ENCODE results near the gene SEPTIN5.
"Not testable (repeated sequence)": the region's sequence is repeated elsewhere in the genome, so short reads cannot be mapped to it uniquely, and the experiment has no call there.

SEPTIN5 gene

GRCh38 chr22:19680287-19680881 lies 33.9 kb upstream of the SEPTIN5 start:
- in situ Hi-C loops (cut with MboI; ENCODE audit: low sequenced_read_pairs) = no loop called here

- in situ Hi-C loops (cut with MboI; ENCODE audit: low sequenced_read_pairs) = no loop called here
Measured at GRCh38 chr22:19680911-19681862, 33.1 kb upstream of the SEPTIN5 start.

DNA sequence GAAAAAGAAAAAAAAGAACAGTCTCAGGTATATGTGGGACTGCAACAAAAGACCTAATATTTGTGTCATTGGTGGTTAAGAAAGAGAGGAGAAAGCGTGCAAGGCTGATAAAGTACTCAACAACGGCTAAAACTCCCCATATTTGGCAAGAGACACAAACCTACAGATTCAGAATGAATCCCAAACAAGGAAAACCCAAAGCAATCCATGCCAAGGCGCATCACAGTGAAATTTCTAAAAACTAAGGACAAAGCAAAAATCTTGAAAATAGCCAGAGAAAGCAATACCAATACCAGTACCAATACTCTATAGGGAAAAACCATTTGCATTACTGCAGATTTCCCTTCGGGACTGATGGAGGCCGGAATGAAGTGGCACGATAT lies 32.4 kb upstream of the SEPTIN5 start:
- in situ Hi-C loops (cut with MboI; ENCODE audit: low sequenced_read_pairs) = no loop called here

- in situ Hi-C loops (cut with MboI; ENCODE audit: low sequenced_read_pairs) = no loop called here
Measured at GRCh38 chr22:19686946-19687345, 27.4 kb upstream of the SEPTIN5 start.

DNA sequence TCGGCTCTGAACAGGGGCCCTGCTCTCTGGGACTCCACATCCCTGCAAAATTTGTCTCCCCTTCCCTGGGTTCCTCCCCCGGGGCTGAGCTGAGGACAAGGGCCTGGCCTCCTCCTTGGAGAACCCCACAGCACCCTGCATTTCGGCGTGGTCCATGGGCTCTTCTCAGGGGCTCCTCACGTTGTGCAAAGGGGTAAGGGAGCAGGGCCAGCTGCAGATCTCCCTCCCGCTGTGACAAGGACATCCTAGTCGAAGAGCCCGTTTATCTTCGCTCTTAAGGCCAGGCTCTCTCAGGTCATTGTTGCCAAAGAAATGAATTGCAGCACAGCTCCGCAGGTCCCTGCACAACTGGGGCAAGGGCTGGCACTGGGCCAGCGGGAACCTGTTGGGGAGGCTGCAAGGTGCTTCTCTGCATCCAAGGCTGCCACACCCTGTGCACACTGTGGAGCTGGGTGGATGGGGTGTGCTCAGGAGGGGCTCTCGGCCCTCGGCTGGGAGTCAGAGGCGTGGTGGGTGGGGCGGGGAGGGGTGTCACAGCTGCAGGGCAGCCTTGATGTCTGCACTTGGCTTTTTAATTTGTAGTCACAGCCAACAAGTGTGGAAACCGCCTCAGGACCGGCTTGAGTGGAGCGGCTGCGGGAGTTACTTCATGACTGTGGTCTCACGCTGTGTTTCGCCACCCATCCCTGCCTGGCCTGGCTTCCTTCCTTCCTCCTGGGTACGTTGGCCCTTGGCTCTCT lies 26.6 kb upstream of the SEPTIN5 start:
- in situ Hi-C loops (cut with MboI; ENCODE audit: low sequenced_read_pairs) = no loop called here

- in situ Hi-C loops (cut with MboI; ENCODE audit: low sequenced_read_pairs) = no loop called here
Measured at GRCh38 chr22:19688301-19689290, 25.7 kb upstream of the SEPTIN5 start.

DNA sequence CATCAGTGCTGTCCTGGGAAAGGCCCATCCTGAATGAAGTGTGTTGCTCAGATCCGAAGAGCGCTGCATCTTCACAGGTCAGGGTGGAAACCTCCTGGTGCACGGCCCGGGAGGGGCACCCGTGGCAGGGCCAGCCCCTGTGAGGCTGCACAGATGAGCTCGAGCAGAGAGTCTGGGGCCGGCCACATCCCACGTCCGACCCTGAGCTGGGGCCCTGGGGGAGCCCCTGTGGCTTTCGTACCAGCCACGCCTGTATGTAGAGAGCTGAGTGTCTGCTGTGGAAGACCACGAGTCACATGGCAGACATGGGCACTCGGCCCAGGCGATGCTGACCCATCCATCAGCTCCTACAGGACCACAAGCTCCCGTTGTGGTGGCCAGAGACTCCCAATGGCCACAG lies 24.9 kb upstream of the SEPTIN5 start:
- in situ Hi-C loops (cut with MboI; ENCODE audit: low sequenced_read_pairs) = no loop called here

- in situ Hi-C loops (cut with MboI; ENCODE audit: low sequenced_read_pairs) = no loop called here
Measured at GRCh38 chr22:19691007-19691720, 23.1 kb upstream of the SEPTIN5 start.

GRCh38 chr22:19691721-19692341 lies 22.5 kb upstream of the SEPTIN5 start:
- in situ Hi-C loops (cut with MboI; ENCODE audit: low sequenced_read_pairs) = no loop called here

GRCh38 chr22:19693581-19693980 lies 20.7 kb upstream of the SEPTIN5 start:
- in situ Hi-C loops (cut with MboI; ENCODE audit: low sequenced_read_pairs) = no loop called here

DNA sequence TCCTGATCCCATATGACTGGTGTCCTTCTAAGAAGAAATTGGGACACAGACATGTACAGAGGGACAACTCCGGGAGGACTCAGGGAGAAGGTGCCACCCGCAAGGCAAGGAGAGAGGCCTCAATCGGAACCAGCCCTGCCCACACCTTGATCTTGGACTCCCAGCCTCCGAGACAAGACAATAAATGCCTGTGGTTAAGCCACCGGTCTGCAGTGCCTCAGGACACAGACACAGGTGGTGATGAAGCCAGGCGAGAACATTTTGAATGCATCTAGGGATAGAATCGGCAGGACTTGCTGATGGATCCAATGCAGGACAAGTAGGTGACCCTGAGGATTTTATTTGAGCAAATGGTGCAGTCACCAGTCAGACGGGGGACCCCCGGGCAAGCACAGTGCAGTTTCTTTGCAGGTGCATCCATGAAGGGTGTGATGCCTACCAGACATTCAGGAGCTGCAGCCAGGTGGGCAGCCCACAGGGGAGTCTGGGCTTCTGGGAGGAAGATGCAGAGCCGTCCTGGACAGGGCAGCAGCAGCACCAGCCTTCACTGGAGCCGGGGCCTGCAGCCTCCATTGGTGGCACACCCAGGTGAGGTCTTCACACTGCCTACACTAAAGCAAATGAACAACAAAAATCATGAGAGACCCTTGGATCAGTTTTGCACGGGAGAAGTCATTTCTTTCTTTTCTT lies 20.2 kb upstream of the SEPTIN5 start:
- in situ Hi-C loops (cut with MboI; ENCODE audit: low sequenced_read_pairs) = no loop called here

GRCh38 chr22:19694696-19695095 lies 19.6 kb upstream of the SEPTIN5 start:
- in situ Hi-C loops (cut with MboI; ENCODE audit: low sequenced_read_pairs) = no loop called here

DNA sequence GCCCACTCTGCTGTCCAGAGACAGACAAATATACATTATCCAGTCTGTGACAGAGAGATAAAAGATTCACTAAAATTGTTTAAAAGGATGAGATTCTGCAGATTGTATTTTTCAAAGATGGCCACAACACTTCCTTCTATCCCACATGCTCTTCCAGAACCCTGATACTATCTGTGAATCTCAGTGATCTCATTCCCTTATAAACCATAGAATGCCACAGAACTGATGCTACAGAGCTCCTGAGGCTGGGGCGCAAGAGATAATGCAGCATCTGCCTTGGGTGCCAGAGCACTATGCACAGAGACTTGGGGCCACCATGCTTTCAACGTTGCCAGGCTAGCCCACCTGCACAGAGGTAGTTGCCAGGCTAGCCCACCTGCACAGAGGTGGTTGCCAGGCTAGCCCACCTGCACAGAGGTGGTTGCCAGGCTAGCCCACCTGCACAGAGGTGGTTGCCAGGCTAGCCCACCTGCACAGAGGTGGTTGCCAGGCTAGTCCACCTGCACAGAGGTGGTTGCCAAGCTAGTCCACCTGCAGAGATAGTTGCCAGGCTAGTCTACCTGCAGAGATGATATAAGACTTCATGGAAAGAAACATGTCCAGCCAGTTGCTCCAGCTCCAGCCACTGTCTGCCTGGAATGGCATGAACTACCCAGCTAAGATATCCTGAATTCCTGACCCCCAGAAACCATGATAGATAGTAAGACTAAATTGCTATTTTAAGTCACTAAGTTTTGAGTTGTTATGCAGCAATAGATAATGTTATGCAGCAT lies 17.6 kb upstream of the SEPTIN5 start:
- in situ Hi-C loops (cut with MboI; ENCODE audit: low sequenced_read_pairs) = no loop called here

GRCh38 chr22:19697871-19698270 lies 16.4 kb upstream of the SEPTIN5 start:
- in situ Hi-C loops (cut with MboI; ENCODE audit: low sequenced_read_pairs) = not testable (repeated sequence)

DNA sequence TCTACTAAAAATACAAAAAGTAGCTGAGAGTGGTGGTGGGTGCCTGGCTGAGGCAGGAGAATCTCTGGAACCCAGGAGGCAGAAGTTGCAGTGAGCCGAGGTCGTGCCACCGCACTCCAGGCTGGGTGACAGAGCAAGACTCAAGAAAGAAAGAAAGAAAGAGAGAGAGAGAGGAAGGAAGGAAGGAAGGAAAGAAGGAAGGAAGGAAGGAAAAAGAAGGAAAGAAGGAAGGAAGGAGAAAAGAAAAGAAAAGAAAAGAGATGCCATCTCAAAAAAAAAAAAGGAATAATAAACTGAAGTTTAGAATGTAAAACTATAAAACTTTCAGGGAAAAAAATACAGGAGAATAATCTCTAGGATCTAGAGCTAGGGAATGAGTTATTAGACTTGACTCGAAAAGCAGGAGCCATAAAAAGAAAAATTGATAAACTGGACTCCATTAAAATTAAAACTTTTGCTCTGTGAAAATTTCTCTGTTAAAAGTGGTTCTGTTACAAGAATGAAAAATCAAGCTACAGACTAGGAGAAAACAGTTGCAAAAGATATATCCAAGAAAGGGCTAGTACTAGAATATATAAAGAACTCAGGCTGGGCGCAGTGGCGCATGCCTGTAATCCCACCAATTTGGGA lies 13.4 kb upstream of the SEPTIN5 start:
- in situ Hi-C loops (cut with MboI; ENCODE audit: low sequenced_read_pairs) = no loop called here

DNA sequence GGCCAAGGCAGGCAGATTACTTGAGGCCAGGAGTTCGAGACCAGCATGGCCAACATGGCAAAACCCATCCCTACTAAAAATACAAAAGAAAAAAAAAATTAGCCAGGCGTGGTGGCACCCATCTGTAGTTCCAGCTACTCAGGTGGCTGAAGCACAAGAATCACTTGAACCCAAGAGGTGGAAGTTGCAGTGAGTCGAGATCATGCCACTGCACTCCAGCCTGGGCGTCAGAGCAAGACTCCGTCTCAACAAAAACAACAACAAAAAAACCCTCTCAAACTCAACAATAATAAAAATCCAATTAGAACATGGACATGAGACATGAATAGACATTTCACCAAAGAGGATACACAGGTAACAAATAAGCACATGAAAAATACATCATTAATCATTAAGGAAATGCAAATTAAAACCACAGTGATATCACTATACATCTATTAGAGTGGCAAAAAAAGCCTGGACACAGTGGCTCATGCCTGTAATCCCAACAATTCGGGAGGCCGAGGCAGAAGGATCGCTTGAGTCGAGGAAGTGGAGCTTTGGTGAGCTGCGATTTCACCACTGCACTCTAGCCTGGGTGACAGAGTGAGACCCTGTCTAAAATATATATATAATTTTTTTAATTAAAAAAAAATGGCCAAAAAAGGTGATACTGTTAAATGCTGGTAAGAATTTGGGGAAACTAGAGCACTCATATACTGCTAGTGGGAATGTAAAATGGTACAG lies 12.7 kb upstream of the SEPTIN5 start:
- in situ Hi-C loops (cut with MboI; ENCODE audit: low sequenced_read_pairs) = no loop called here

DNA sequence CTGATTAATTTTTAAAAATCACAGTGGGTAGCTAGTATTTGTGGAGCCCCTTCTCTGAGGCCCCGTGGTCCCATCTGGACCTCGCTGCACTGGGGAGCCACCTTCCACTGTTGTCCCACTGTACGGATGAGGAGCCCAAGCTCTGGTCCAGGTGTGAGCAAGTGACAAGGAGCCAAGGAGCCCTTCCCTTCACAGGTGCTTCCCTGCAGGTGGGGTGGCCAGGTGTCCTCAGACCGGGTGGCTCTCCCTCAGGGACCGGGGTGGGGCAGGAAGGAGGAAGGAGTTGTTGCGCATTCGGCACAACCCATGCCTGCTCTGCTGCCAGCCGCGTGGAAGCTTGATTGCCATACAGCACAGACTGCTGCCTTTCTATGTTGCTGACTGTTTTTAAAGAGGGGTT lies 10.4 kb upstream of the SEPTIN5 start:
- in situ Hi-C loops (cut with MboI; ENCODE audit: low sequenced_read_pairs) = no loop called here
